HepG2 (cell line): Measurements from ENCODE around the gene ANKRD39. TPM values are rescaled to one million over a fixed set of nuclear protein-coding genes. Genes with fewer than 3 reads are reported as not detected.

Source experiments
- ATAC-seq: fragments of 200-7000 bp; cut with Tn5 transposase; 3 replicates; pipeline ENCODE4 v1.9.1; 2020; ENCODE audit warnings: mild to moderate bottlenecking, moderate library complexity
- BruUV-seq: library from RNA; stranded (reverse); fragments of 400-500 nt; replicated peaks from 2 replicates; lab custom pipeline; 2021; lab: Mats Ljungman, UMichigan
- CTCF ChIA-PET: fragments of 300-600 bp; formaldehyde crosslinking; extraction: SDS; loops from one replicate; lab custom pipeline; 2021; ENCODE audit warnings: low total read pairs, inconsistent platforms, low intra/inter-chr PET ratio; lab: Yijun Ruan, JAX
- POLR2A ChIA-PET: fragments of 350-600 bp; sonication (Branson Sonifier 250); formaldehyde crosslinking; loops from one replicate; lab custom pipeline; 2020; ENCODE audit warnings: antibody characterized with exemption, inconsistent platforms; lab: Yijun Ruan, JAX
- DNase-seq: peaks from one replicate; pipeline ENCODE4 v3.0.0-alpha.2; 2015; ENCODE audit warnings: low spot score
- FAIRE-seq: peaks from 3 replicates; lab custom pipeline; 2011; peaks lifted over from hg19 to GRCh38; lab: Jason Lieb, UNC
- H2AFZ ChIP-seq: one replicate; pipeline ENCODE4 v1.6.1; 2011; ENCODE audit warnings: low read length, inconsistent platforms
- H3K27ac ChIP-seq: fragments of 300-600 bp; 3 replicates; pipeline ENCODE4 v1.8.0; 2011; ENCODE audit warnings: mixed run types, mild to moderate bottlenecking, mixed read lengths, low read length, inconsistent platforms; ENCODE audit not compliant: insufficient read depth; ENCODE audit errors: extremely low read length
- H3K27me3 ChIP-seq, 2 experiments: fragments of 200-600 bp in 1 of 2; 2 replicates in 1 of 2; 3 replicates in 1 of 2; pipeline versions ENCODE4 v1.6.0 to v1.8.0; 2011; ENCODE audit warnings: low read length in 2 of 2, mild to moderate bottlenecking in 2 of 2, moderate library complexity in 2 of 2, inconsistent platforms in 1 of 2; ENCODE audit not compliant: insufficient read depth in 2 of 2, control insufficient read depth in 1 of 2
- H3K36me3 ChIP-seq, 2 experiments: fragments of 200-600 bp in 1 of 2; replicated peaks in 1 of 2; 2 replicates in 1 of 2; 3 replicates in 1 of 2; pipeline versions ENCODE4 v1.5.1 to v1.8.0; 2011; ENCODE audit warnings: low read length in 2 of 2, inconsistent platforms in 1 of 2; ENCODE audit not compliant: insufficient read depth in 2 of 2, control insufficient read depth in 1 of 2
- H3K4me1 ChIP-seq: 2 replicates; pipeline ENCODE4 v1.5.1; 2012; ENCODE audit warnings: low read length, inconsistent platforms; ENCODE audit not compliant: insufficient read depth
- H3K4me2 ChIP-seq: 2 replicates; pipeline ENCODE4 v1.6.0; 2011; ENCODE audit warnings: low read depth, low read length, inconsistent platforms
- H3K4me3 ChIP-seq, 3 experiments: fragments of 200-600 bp in 1 of 3; sonication (generic), shearing (Covaris generic) in 1 of 3; replicated peaks in 1 of 3; 2 replicates each; pipeline ENCODE4 v1.5.1; 2011 to 2016; ENCODE audit warnings: low read length in 3 of 3, inconsistent platforms in 2 of 3, low read depth in 2 of 3, mild to moderate bottlenecking in 2 of 3, control low read depth in 1 of 3, mixed read lengths in 1 of 3; ENCODE audit not compliant: insufficient read depth in 1 of 3
- H3K79me2 ChIP-seq: one replicate; pipeline ENCODE4 v1.6.1; 2011; ENCODE audit warnings: low read length, inconsistent platforms; ENCODE audit not compliant: insufficient read depth
- H3K9ac ChIP-seq: 2 replicates; pipeline ENCODE4 v1.6.0; 2011; ENCODE audit warnings: mild to moderate bottlenecking, low read depth, low read length, inconsistent platforms; ENCODE audit not compliant: insufficient read depth
- H3K9me3 ChIP-seq: 2 replicates; pipeline ENCODE4 v1.5.1; 2012; ENCODE audit warnings: mild to moderate bottlenecking, low read length
- H4K20me1 ChIP-seq: 2 replicates; pipeline ENCODE4 v1.6.0; 2011; ENCODE audit warnings: inconsistent platforms, mild to moderate bottlenecking, low read length, moderate library complexity; ENCODE audit not compliant: insufficient read depth
- BORCS8-MEF2B ChIP-seq: sonication (generic); formaldehyde crosslinking; IDR thresholded peaks from 2 replicates; pipeline ENCODE4 v1.8.0; 2022; ENCODE audit warnings: mild to moderate bottlenecking, missing genetic modification reagents
- ELK4 ChIP-seq: sonication (generic); formaldehyde crosslinking; IDR thresholded peaks from 2 replicates; pipeline ENCODE4 v1.9.0; 2021; ENCODE audit warnings: missing genetic modification reagents, borderline replicate concordance
- ETV5 ChIP-seq: IDR thresholded peaks from 2 replicates; pipeline ENCODE4 v1.6.1; 2018; ENCODE audit warnings: missing biosample characterization, missing genetic modification reagents, inconsistent platforms, borderline replicate concordance
- FOSL2 ChIP-seq: sonication (generic); formaldehyde crosslinking; IDR thresholded peaks from 2 replicates; pipeline ENCODE4 v1.4.0; 2020; ENCODE audit warnings: missing genetic modification reagents
- NKX3-1 ChIP-seq: sonication (generic); formaldehyde crosslinking; IDR thresholded peaks from 2 replicates; pipeline ENCODE4 v1.5.0; 2020; ENCODE audit warnings: missing genetic modification reagents
- RFX3 ChIP-seq: IDR thresholded peaks from 2 replicates; pipeline ENCODE4 v1.6.1; 2016; ENCODE audit warnings: missing biosample characterization, missing genetic modification reagents
- SAFB2 ChIP-seq: sonication (generic); formaldehyde crosslinking; IDR thresholded peaks from 2 replicates; pipeline ENCODE4 v1.5.1; 2020; ENCODE audit warnings: missing genetic modification reagents, low read depth, mild to moderate bottlenecking, borderline replicate concordance
- SALL2 ChIP-seq: sonication (generic); formaldehyde crosslinking; IDR thresholded peaks from 2 replicates; pipeline ENCODE4 v1.8.1; 2023; ENCODE audit warnings: mild to moderate bottlenecking, missing genetic modification reagents, inconsistent platforms
- TRIM22 ChIP-seq: fragments of 450-650 bp; IDR thresholded peaks from 2 replicates; pipeline ENCODE4 v1.6.1; 2017
- ZBTB20 ChIP-seq: sonication (generic); formaldehyde crosslinking; IDR thresholded peaks from 2 replicates; pipeline ENCODE4 v1.8.1; 2023; ENCODE audit warnings: missing genetic modification reagents, low read depth, mild to moderate bottlenecking, borderline replicate concordance
- ZBTB46 ChIP-seq: sonication (generic); formaldehyde crosslinking; IDR thresholded peaks from 2 replicates; pipeline ENCODE4 v1.4.0; 2020; ENCODE audit warnings: mild to moderate bottlenecking, missing genetic modification reagents, borderline replicate concordance
- ZNF205 ChIP-seq: IDR thresholded peaks from 2 replicates; pipeline ENCODE4 v1.6.1; 2018; ENCODE audit warnings: missing biosample characterization, missing genetic modification reagents
- ZNF350 ChIP-seq: sonication (generic); formaldehyde crosslinking; IDR thresholded peaks from 2 replicates; pipeline ENCODE4 v1.4.0; 2020; ENCODE audit warnings: mild to moderate bottlenecking, low read depth, missing genetic modification reagents, borderline replicate concordance
- ZNF660 ChIP-seq: sonication (generic); formaldehyde crosslinking; IDR thresholded peaks from 2 replicates; pipeline ENCODE4 v1.5.1; 2020; ENCODE audit warnings: mild to moderate bottlenecking, low read depth, missing genetic modification reagents, borderline replicate concordance
- ZNF768 ChIP-seq: sonication (generic); formaldehyde crosslinking; IDR thresholded peaks from 2 replicates; pipeline ENCODE4 v1.4.0; 2020; ENCODE audit warnings: missing genetic modification reagents
- ZSCAN5A ChIP-seq: sonication (generic); formaldehyde crosslinking; IDR thresholded peaks from 2 replicates; pipeline ENCODE4 v1.8.0; 2022; ENCODE audit warnings: mild to moderate bottlenecking, missing genetic modification reagents, borderline replicate concordance
- WGBS: methylation state at CpG from one replicate; pipeline ENCODE4 v1.1.6; 2017; ENCODE audit warnings: low lambda C conversion rate; 5-methylcytosine and 5-hydroxymethylcytosine counted together
- in situ Hi-C: cut with HindIII; loops from 2 replicates; pipeline ENCODE4 v1.10.0; 2017; ENCODE audit warnings: low pct_unique_long_range_greater_than_20kb; ENCODE audit not compliant: extremely low pct_ligation_motif_present
- intact Hi-C: fragments of 100-400 bp; cut with micrococcal nuclease; formaldehyde crosslinking; loops from one replicate; pipeline ENCODE4 v1.10.0; 2022; ENCODE audit not compliant: unreplicated experiment
- polyA plus RNA-seq, 8 experiments: library from polyadenylated mRNA; depleted of rRNA in 3 of 8; stranded (reverse) in 7 of 8; unstranded in 1 of 8; fragments of >200 nt; fragmentation: Illumina TruSeq in 4 of 8; extraction: Trizol in 4 of 8; gene quantifications; 2 replicates each; pipeline versions ENCODE4 v1.2.1 to v1.2.3, GENCODE V29; 2011 to 2016; ENCODE audit warnings: low read depth in 4 of 8, missing spikeins in 1 of 8, mixed read lengths in 1 of 8; ENCODE audit not compliant: insufficient read depth in 1 of 8
- total RNA-seq, 5 experiments: library from RNA; depleted of rRNA; stranded (reverse); fragments of >200 nt; fragmentation: Illumina TruSeq; extraction: Trizol; gene quantifications; 2 replicates each; pipeline ENCODE4 v1.2.3, GENCODE V29; 2016; ENCODE audit warnings: low read depth in 1 of 5

Gene ANKRD39
- total and polyA plus RNA-seq, 2 of the 13 experiments (the other 11 are each of a cell fraction or from before 2014, with no cell fraction given) = 23.2 to 24.8 TPM

- H3K36me3 ChIP-seq = no peaks in the 10 kb centered on the region
- no peak overlapping the region for H2AFZ ChIP-seq
- H3K4me1 ChIP-seq = no peaks in the 10 kb centered on the region
- no peaks in the 10 kb centered on the region for H3K9me3 ChIP-seq
- peak; percentile 7; the same call in 1 of the 3 replicates for ATAC-seq
- 23% methylated on average over 11 of the region's 11 CpGs for WGBS
- CTCF ChIA-PET = no interaction called here
- peaks cover 24 to 64% of the 10 kb centered on the region in 2 experiments for H3K27me3 ChIP-seq
- POLR2A ChIA-PET = no interaction called here
- intact Hi-C loops = no loop called here
- H3K9ac ChIP-seq = no peak overlapping the region
- no peak overlapping the region for H3K27ac ChIP-seq
- no peaks in the 10 kb centered on the region for H4K20me1 ChIP-seq
- H3K4me3 ChIP-seq = no peak overlapping the region
- H3K79me2 ChIP-seq = no peaks in the 10 kb centered on the region
- in situ Hi-C loops = no loop called here
- H3K4me2 ChIP-seq = no peak overlapping the region
- DNase-seq = no peak
- BruUV-seq = no TSS peak
- TF ChIP-seq ZNF205 = no peak
- no peak for TF ChIP-seq SAFB2
- no peak for TF ChIP-seq ETV5
- TF ChIP-seq ZNF768 (CRISPR knock-in tag) = no peak
- TF ChIP-seq FOSL2 (CRISPR knock-in tag) = no peak
- no peak for TF ChIP-seq ZNF660
- no peak for TF ChIP-seq TRIM22
- no peak for TF ChIP-seq ZBTB46 (CRISPR knock-in tag)
- no peak for TF ChIP-seq ZSCAN5A (CRISPR knock-in tag)
- no peak for TF ChIP-seq ZBTB20 (CRISPR knock-in tag)
- no peak for TF ChIP-seq RFX3 (CRISPR knock-in tag)
- no peak for TF ChIP-seq ZNF350 (CRISPR knock-in tag)
- no peak for TF ChIP-seq BORCS8-MEF2B (CRISPR knock-in tag)
- TF ChIP-seq SALL2 (CRISPR knock-in tag) = no peak
- no peak for TF ChIP-seq ELK4 (CRISPR knock-in tag)
- TF ChIP-seq NKX3-1 = no peak
- FAIRE-seq = no peak
These were observed 39.8 kb upstream of the ANKRD39 start for GRCh38 chr2:96897491-96898134.
